LNCaP clone FGC (cell line): ENCODE measurements around the gene MRPL51.

Source experiments
- DNase-seq: peaks from one replicate; pipeline ENCODE4 v3.0.0-alpha.2; 2011; ENCODE audit warnings: low read depth
- H3K4me3 ChIP-seq: 2 replicates; pipeline ENCODE4 v1.5.1; 2011; ENCODE audit warnings: mild to moderate bottlenecking, low read depth, low read length, control low read depth
- CTCF ChIP-seq: IDR thresholded peaks from 2 replicates; pipeline ENCODE4 v1.5.1; 2012; ENCODE audit warnings: mild to moderate bottlenecking; ENCODE audit not compliant: control insufficient read depth, insufficient read depth; ENCODE audit errors: extremely low read depth

Gene MRPL51

GRCh38 chr12:6530576-6531260 lies 37.7 kb upstream of the MRPL51 start:
- no peak for DNase-seq
- no peak for TF ChIP-seq CTCF
- no peak overlapping the region for H3K4me3 ChIP-seq

GRCh38 chr12:6529291-6529737 lies 36.3 kb upstream of the MRPL51 start:
- H3K4me3 ChIP-seq = no peak overlapping the region
- no peak for DNase-seq
- no peak for TF ChIP-seq CTCF

DNA sequence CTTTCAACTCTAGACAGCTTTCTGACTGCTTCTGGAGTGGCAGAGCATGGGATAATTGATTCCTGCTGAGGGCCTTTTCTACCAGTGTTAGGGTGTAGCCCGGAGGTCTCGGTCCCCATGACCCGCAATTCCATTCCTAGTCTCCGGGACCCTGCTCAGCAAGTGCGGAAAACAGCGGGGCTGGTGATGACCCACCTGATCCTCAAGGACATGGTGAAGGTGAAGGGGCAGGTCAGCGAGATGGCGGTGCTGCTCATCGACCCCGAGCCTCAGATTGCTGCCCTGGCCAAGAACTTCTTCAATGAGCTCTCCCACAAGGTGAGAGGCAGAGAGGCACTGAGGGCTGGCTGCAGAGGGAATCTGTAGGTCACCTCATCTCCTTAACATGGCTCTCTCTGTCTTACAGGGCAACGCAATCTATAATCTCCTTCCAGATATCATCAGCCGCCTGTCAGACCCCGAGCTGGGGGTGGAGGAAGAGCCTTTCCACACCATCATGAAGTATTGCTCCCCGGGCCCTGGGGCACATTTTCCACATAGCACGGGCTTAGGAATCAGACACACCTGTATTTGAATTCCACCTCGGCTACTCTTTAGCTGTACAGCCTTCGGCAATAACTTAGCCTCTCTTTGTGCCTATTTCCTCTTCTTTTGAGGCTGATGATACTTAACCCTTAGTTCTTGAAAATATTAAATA lies 35.6 kb upstream of the MRPL51 start:
- H3K4me3 ChIP-seq = no peak overlapping the region
- no peak for DNase-seq
- no peak for TF ChIP-seq CTCF

DNA sequence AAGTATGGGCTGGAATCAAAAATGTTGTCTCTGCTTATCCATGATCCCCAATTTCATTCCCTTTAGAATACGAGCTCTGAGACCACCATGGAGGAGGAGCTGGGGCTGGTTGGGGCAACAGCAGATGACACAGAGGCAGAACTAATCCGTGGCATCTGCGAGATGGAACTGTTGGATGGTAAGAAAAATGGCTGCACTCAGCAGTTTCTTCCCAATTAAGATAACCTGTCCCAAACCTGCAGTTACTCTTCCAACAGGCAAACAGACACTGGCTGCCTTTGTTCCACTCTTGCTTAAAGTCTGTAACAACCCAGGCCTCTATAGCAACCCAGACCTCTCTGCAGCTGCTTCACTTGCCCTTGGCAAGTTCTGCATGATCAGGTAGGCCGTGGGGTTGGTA lies 34.6 kb upstream of the MRPL51 start:
- DNase-seq = no peak
- H3K4me3 ChIP-seq = no peak overlapping the region
- no peak for TF ChIP-seq CTCF

GRCh38 chr12:6526766-6527525 lies 33.9 kb upstream of the MRPL51 start:
- no peak for DNase-seq
- TF ChIP-seq CTCF = no peak
- H3K4me3 ChIP-seq = no peak overlapping the region

- TF ChIP-seq CTCF = no peak
- DNase-seq = no peak
- H3K4me3 ChIP-seq = no peak overlapping the region
These were observed 33.1 kb upstream of the MRPL51 start for GRCh38 chr12:6526201-6526600.
